ENCODE results near the gene VEGFC.

Gene VEGFC

DNA sequence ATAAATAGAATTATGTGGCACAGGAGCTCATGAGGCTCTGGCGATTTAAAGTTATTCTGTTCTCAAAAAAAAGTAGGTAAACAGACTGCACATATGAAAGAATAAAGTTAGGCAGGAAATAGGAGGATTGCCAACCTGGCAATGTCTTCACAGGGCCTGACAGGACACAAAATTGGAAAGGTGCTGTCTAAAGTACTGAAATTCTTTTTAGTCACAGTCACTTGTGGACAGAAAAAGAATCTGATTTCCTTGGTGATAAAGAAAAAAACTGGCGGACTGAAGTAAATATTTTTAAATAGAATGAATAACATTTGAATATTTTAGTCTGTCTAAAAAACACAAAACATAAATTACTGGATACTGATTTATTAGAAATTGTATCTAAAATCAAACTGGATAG, 124.4 kb downstream of the VEGFC start:
- no peak for DNase-seq

GRCh38 chr4:176664964-176665363, 127.8 kb downstream of the VEGFC start:
- DNase-seq, result no peak

DNA sequence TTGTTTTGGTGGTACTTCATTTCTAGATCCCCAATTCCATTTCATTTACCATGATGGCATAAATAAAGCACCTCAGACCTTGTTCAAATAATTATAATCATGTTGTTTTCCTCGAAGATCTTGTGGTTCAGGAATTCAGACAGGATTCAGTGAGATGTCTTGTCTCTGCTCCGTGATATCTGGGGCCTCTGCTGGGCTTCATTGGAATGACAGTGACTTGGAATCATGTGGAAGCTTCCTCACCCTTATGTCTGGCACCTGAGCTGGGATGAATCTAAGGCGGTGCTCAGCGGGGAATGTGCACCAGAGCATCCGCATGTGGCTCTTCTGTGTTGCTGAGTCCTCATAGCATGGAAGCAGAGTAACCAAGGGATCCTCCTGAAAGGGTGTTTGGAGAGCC, 132.2 kb downstream of the VEGFC start:
- DNase-seq, result no peak

GRCh38 chr4:176656108-176656507, 136.6 kb downstream of the VEGFC start:
- DNase-seq, result no peak

- DNase-seq, result no peak
Measured at GRCh38 chr4:176654565-176655216, 138.0 kb downstream of the VEGFC start.

DNA sequence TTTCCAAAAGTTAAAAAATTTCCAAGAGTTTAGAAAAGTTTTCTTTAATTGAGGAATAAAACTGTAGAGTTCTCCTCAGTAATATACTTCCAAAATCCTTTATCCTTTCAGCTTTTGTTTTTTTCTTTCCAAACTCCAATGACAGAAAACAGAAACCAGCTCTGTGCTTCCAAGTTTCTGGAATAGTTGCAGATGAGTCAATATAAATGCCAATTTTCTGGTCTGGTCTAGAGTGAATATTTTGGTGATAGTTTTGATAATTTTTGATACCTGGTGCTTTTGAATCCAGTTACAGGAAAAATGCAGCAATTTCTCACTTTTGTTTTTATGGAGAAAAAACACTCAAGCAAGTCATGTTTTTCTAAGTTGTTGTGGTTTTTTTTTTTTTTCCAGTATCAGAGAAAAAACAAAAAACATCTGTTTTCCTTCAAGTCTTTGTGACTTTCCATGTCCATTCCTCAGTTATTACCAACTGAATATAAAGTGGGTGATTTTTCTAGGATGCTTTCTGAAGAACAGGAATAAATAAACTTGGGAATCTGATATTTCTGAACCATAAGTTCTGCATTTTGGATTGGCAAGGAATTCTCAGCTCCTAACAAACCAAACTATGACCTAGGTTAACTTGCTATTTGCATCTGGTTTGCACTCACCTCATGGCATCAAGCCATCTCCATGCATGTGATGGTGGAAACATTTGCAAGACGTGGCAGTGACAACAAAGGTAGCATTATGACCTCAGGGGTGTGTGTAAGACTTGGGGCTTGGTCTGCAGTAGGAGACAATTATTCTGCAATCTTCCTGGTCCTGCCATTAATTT, 139.1 kb downstream of the VEGFC start:
- no peak for DNase-seq

GRCh38 chr4:176646311-176646710, 146.4 kb downstream of the VEGFC start:
- DNase-seq, result no peak

DNA sequence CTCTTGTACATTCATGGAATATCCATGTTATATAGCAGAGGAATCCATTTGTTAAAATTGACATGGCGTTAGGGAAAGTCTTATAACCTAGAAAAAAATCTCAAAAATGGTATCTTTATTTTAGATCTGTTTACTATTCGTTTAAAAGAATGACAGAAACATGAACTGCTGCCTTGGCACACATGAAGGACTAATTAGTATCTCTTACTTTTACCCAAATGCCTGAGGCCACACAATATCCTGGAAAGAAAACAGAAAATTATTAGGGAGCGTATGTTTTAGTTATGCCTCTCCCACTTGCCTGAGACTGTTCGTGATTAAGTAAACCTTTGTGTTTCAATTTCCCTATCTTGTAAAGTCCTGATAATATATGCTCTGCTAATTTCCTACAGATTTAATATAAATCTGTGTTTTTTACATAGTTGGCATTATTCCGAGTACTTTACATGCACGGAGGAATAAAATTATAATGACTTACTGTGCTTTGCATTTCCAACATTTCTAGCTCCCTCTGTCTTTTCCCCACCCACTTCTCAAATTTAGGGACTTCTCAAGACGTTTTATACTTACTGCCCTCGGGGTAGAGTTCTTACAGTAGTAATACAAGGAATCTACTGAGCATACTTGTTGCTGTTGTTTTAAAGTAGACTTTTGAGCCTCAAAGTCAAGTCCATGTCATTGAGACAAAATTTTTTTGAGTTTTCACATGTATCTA, 147.3 kb downstream of the VEGFC start:
- no peak for DNase-seq

DNA sequence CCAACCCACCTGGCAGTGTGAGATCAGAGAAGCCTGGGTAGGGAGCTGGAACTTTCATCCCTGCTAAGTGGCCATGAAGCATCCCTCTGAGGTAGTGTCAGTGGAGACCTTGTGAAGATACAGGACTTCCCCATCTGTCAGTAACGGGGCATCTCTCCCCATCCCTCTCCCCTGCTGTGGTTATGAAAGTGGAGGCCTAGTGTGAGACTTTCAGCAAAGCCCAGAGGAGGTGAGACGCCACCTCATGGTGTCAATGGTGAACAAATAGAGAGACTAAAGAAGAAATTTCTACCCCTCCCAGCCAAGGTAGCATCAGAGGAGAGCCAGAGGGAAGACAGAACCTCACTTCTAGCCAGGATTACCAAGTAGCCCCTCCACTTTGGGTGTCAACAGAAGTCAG, 150.2 kb downstream of the VEGFC start:
- no peak for DNase-seq

- DNase-seq, result no peak
Measured at GRCh38 chr4:176641237-176641636, 151.5 kb downstream of the VEGFC start.

DNA sequence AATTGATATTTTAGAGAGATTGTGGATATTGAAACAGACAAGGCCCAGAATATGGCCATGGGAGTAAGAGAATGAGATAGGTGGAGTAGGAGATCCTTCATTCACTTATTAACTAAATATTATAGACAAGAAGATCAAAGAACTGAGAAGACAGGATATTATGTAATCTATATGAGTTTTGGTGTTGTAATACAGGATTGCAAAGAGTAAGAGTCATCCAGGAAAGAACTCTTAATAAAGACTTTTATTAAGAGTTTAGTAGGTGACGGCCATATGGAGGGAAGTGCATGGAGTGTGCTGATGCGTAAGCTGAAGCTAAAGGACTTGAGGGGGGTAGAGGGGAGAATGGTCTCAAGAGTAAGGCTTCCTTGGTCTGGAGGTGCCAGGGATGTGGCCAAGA, 153.7 kb downstream of the VEGFC start:
- no peak for DNase-seq

DNA sequence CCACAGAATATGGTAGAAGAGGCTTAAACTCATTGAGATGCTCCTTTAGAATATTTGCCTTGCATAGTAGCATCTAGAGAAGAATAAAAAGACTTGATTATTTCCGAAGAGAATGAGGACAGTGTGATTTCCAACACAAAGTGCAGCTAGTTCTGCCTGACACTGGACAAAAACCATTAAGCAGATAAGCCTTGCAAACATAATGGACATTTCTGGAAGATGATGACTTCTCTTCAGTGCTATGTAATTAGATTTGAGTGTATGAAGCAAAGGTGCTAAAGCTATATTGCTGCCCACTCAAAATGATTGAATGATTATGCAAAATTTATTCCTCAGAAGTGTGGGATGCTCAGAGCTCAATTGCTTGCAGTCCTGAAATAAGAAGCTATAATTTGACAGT, 156.4 kb downstream of the VEGFC start:
- no peak for DNase-seq

GRCh38 chr4:176635372-176636261, 157.1 kb downstream of the VEGFC start:
- DNase-seq, result no peak

Measured in stimulated activated CD4-positive, alpha-beta T cell treated with anti-CD3 and anti-CD28 coated beads, Interleukin-1b, Interleukin-23, amount 100 ng/mL, for 48 hours (primary cell).